GM19035 (cell line): ENCODE data around the gene FANCD2OS.
"Not testable (repeated sequence)": the region's sequence is repeated elsewhere in the genome, so short reads cannot be mapped to it uniquely, and the experiment has no call there.

Source experiments
- ATAC-seq: cut with Tn5 transposase; IDR thresholded peaks from one replicate; pipeline ENCODE4 v1.9.1; 2021; ENCODE audit not compliant: unreplicated experiment

The FANCD2OS gene

GRCh38 chr3:10108091-10108490, at the start of gene FANCD2OS:
FANCD2OS (minus strand) TSS chr3:10108255; CDS start chr3:10104774, 3,481 bp downstream.
- ATAC-seq: no peak

GRCh38 chr3:10157031-10157430, 49.0 kb upstream of the FANCD2OS start:
- no peak for ATAC-seq

GRCh38 chr3:10155658-10156057, 47.6 kb upstream of the FANCD2OS start:
- no peak for ATAC-seq

- no peak for ATAC-seq
Observed at GRCh38 chr3:10155123-10155472, 47.0 kb upstream of the FANCD2OS start.

GRCh38 chr3:10154335-10155122, 46.5 kb upstream of the FANCD2OS start:
- no peak for ATAC-seq

- ATAC-seq: no peak
Observed at GRCh38 chr3:10150987-10151386, 42.9 kb upstream of the FANCD2OS start.

GRCh38 chr3:10149226-10149625, 41.2 kb upstream of the FANCD2OS start:
- no peak for ATAC-seq

- ATAC-seq: no peak
Observed at GRCh38 chr3:10145685-10146084, 37.6 kb upstream of the FANCD2OS start.

- no peak for ATAC-seq
Observed at GRCh38 chr3:10142707-10143560, 34.9 kb upstream of the FANCD2OS start.

GRCh38 chr3:10140996-10141546, 33.0 kb upstream of the FANCD2OS start:
- ATAC-seq: no peak

GRCh38 chr3:10137178-10137577, 29.1 kb upstream of the FANCD2OS start:
- ATAC-seq: no peak

GRCh38 chr3:10136426-10137005, 28.5 kb upstream of the FANCD2OS start:
- no peak for ATAC-seq

- not testable (repeated sequence) for ATAC-seq
Observed at GRCh38 chr3:10135872-10136271, 27.8 kb upstream of the FANCD2OS start.

- ATAC-seq: no peak
Observed at GRCh38 chr3:10122724-10123123, 14.7 kb upstream of the FANCD2OS start.

- no peak for ATAC-seq
Observed at GRCh38 chr3:10121064-10121463, 13.0 kb upstream of the FANCD2OS start.

GRCh38 chr3:10119376-10119775, 11.3 kb upstream of the FANCD2OS start:
- no peak for ATAC-seq

GRCh38 chr3:10116928-10117327, 8.9 kb upstream of the FANCD2OS start:
- no peak for ATAC-seq

GRCh38 chr3:10116138-10116460, 8.0 kb upstream of the FANCD2OS start:
- ATAC-seq: no peak

GRCh38 chr3:10115326-10116137, 7.5 kb upstream of the FANCD2OS start, which contains the start of gene BRK1:
BRK1 (plus strand) TSS chr3:10115675; CDS start chr3:10115702, 27 bp downstream.
- ATAC-seq: peak; percentile 96

- ATAC-seq: no peak
Observed at GRCh38 chr3:10106919-10107318, 1.1 kb downstream of the FANCD2OS start.

GRCh38 chr3:10099041-10099440, 9.0 kb downstream of the FANCD2OS start:
- no peak for ATAC-seq
